HG03442 (cell line): ENCODE results near the gene COL9A3.
A peak's percentile ranks its signal among the peaks of the same experiment; 100 is the strongest.

Source experiments
- ATAC-seq: cut with Tn5 transposase; IDR thresholded peaks from one replicate; pipeline ENCODE4 v1.9.1; 2021; ENCODE audit warnings: mild to moderate bottlenecking, moderate library complexity; ENCODE audit not compliant: unreplicated experiment

The COL9A3 gene

DNA sequence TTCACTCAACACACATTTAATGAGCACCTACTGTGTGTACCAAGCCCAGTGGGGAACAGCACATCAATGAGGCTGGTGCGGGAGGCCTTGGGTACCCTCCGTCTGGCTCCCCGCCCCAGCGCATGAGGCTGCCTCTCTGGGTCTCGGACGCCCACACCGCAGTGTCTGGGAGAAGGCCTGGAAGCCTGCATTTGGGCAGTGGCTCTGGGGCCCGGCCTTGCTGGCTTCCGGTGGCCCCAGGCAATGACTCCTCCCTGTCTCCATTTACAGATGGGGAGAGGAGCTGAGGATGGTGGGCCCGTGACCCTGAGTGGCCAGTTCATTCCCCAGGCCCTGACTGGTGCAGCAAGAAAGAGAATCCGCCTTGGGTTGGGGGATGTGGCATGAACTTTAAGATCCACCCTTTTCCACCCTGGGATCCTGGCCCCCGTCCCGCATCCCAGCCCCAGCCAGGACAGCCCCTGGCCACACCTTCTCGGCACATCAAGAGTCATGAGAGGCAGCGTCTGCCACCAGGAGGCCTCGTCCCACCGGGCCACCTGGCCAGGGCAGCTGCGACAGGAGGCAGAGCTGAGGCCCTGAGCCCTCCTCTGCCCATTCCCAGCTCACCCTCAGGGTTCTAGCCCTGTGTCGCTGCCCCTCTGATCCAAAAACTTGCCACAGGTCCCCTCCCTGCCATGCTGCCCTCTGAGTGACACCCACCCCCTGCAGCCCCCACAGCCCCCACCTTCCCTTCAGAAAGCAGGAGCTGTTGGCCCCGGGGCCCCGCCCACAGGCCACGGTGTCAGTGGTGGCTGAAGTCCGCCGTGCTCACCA, 38.0 kb upstream of the COL9A3 start:
- ATAC-seq: no peak

DNA sequence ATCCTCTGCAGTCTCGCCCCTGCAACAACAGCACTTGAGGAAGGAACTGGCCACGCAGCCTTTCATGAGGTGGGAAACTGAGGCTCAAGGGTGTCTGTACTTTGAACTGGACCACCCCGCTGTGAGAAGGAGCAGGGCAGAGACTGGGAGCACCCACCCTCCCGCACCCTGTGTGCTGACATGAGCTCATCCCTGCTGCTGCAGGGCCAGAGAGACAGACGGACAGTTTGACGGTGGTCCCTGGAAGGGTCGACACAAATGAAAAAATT, 37.5 kb upstream of the COL9A3 start:
- ATAC-seq: no peak

DNA sequence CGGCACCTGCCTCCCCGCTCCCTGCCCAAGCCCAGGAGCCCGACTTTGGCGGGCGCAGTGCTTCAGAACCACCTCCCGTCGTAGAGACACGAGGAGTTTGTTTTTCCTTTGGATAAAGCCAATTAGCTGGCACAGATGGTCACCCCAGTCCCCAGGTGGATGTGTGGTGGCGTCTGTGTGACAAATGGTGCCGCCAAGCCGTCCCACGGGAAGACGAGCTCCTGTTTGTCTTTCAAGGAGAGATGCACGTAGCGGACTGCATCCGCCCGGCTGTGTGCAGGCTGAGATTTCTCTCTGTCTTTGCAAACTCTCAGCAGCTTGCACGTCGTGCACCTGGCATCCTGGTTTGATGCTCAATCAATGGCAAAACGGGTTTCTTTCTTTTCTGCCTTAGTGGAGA, 36.6 kb upstream of the COL9A3 start:
- no peak for ATAC-seq

DNA sequence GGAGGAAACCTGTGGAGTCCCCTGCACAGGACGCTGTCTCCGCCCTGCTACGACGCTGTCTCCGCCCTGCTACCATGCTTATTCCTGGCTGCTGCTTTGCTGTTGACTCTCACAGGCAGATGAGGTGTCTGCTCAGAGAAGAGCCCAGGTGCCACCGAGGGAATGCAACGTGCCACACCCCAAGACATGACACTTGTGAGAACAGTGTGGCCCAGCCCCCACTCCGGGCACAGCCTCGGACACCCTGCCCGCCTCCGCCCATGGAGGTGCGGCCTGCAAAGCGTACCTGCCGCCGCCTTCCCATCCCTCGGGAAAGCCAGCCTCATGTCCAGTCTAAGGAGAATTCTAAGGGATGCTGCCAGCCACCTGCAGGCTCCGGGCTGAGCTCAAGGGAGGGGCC, 36.2 kb upstream of the COL9A3 start:
- no peak for ATAC-seq

DNA sequence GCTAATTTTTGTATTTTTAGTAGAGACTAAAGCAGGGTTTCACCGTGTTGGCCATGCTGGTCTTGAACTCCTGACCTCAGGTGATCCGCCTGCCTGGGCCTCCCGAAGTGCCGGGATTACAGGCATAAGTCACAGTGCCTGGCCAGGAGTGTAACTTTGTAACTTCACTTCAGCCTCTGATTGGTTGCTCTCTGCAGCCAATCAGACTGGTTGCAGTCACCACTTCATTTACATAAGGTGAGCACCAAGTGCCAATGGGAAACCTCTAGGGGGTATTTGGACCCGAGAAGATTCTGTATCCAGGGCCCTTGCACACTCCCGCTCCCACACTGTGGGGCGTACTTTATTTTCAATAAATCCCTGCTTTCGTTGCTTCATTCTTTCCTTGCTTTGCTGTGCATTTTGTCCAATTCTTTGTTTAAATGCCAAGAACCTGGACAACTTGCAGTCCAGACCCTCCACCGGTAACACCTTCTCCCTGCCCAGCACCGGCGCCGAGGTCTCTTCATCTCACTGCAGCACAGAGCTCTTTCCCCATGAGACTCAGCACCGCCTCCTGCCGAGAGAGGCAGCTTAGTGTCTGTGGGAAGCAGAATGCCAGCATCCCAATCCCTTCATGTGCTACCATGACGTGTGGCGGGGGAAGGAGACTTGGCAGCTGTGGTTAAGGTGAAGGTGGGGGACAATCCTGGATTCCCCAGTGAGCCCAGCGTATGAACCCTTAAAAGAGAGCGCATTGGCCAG, 34.5 kb upstream of the COL9A3 start:
- ATAC-seq: no peak

DNA sequence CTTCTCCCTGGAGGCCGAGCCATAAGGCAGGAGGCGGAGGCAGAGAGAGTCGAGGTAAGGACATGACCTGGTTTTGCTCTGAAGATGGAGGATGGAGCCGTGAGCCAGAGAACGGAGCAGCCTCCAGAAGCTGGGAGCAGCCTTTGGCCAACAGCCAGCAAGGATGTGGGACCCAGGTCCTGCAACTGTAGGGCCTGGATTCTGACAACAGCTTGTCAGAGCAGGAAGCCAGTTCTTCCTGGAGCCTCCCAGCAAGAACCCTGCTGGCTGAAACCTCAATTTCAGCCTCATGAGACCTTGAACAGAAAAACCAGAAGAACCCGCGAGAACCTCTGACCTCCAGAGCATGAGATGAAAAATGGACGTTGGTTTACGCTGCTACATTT, 34.0 kb upstream of the COL9A3 start:
- ATAC-seq: no peak

DNA sequence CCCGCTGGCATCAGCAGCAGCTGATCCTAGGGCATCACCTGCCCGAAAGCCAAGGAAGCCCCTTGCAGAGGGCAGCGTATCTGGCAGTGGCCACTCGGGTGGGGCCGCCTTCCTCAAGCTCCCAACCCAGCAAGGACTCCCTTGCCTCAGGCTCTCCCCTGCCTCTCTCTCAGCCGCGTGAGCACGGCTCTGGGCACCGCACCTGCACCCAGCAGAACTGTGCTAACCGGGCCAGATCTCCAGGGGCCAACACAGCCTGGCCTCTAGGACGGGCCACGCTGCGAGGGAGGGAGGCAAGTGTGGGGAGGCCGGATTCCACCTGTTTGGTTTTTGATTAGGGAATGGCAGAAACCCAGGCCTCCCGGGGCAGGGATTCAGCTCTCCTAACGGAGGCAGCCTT, 32.4 kb upstream of the COL9A3 start:
- no peak for ATAC-seq

DNA sequence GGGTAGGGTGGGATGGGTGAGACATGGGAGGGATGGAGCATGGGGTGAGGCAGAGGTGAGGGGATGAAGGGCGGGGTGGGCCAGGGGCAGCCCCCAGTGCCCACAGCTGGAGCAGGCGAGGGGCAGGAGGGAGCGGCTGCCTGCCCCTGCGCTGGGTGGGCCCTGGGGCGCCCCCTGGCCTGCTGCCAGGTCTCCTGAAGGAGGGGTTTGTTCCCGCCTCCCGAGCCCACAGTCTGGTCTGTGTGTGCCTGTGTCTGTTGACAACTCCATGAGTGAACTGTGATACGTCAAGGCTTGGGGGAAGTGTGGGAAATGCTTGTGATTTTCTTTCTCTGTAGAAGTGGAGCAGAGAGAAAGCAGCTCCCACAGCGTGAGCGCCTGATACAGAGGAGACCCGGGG, 31.5 kb upstream of the COL9A3 start:
- ATAC-seq: no peak

DNA sequence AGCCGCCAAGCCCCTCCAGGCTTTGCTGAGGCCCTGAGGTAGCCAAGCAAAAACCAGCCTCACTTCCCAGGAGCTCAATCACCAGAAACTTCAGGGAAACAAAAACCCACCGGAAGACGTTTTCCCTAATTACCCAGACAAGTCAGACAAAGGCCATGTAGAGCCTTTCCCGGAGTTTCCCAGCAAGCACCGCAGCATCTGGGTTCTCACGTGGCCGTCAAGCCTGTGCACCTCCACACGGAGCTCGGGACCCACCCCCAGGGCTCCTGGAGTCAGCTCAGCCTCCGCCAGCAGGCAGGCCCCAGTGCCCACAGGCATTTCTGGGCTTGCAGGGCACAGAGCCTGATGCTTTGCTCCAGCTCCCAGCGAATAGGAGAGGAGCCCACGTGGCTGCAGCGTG, 30.7 kb upstream of the COL9A3 start:
- no peak for ATAC-seq

DNA sequence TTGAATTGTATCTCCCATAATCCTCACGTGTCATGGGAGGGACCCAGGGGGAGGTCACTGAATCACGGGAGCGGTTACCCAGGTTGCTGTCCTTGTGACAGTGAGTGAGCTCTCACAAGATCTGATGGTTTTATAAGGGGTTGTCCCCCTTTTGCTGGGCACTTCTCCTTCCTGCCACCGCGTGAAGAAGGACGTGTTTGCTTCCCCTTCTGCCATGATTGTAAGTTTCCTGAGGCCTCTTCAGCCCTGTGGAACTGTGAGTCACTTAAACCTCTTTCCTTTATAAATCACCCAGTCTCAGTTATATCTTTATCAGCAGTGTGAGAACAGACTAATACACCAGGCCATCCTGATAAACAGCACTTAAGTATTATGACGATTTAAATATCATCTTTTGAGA, 29.5 kb upstream of the COL9A3 start:
- no peak for ATAC-seq

DNA sequence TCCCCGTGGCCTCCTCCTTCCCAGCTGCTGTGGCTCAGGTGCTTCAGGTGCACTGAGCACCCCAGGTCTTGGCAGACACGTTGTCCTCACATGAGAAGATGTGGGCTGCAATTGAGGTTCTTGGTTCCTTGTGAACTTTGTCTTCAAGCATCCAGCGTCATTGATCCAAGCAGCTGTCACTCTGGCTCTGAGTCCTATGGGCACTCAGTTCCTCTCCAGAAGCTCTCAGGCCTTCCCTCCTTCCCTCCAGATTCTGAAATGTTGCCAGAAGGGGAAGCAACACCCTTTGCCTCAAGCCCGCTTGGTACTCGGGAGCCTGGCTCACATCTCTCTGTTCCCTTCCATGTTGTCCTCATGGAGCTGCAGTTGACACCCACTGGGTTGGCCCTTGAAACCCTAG, 29.0 kb upstream of the COL9A3 start:
- ATAC-seq: no peak

DNA sequence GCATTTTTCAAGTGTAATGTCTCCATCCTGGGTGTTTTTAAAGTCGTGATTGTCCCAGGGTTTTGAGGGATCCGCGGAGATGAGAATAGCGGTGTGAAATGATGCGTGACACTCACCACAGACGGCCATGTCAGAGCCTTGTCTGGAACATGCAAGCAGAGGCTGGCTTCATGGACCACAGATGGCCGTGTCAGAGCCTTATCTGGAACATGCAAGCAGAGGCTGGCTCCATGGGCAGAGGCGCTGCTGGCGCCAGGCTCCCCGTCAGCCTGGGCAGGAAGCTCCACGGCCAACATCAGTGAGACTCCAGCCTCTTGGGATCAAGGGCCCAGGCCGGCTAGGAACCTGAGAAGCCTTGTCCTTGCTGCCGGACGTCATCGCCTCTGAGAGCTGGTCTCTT, 28.2 kb upstream of the COL9A3 start:
- ATAC-seq: no peak

DNA sequence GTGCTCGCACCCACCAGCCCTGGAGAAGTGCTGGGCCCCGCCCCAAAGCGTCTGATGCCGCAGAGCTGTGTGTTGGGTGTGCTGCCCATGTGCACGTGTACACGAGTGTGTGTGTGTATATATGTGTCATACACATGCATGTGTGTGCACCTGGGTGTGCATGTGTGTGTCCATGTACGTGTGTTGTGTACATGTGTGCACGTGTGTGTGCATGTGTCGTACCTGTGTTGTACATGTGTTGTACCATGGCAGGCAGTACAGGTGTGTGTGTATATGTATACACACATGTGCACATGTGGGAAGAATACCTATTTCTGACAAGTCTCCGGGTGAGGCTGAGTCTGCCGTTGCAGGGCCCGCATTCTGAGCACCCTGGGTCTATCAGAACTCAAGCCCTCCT, 26.8 kb upstream of the COL9A3 start:
- ATAC-seq: no peak

DNA sequence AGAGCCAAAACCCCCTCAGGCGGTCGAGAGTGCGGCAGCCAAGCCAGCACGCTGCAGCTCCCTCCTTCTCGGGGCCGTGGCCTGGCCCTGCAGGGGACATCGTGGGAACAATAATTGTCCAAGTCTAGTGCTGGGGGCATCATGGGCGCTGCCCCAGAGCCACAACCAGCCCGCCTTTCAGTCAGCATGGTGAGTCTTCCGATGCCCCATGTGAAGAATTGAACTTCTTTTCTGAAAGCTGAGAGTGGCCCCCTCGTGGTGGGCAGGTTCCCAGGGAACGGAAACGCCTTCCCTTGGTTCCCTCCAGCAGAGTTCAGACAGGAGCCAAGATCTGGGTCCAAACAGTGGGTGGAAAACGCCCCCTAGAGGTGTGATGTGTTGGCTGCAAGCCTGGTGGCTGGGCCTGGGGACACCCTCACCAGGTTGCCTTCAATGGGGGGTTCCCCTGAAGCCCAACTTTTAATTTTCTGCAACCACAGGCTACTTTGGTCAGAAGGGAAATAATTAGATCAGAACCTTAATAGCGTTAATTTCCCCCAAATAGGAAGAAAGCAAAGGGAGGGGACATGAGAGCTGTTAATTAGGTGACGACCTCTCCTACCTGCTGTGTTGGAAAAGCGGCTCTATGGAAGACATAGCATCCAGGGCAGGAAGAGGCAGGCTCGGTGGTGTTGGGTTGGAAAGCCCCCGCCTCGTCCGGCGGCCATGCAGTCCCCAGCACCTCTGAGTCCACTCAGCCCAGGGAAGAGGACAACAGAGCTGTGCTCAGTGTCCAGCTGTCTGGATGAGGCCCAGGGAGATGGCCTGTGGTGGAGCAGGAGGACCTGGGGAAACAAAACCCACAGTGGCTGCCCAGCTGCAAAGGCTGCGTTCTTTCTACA, 25.3 kb upstream of the COL9A3 start:
- ATAC-seq: no peak

DNA sequence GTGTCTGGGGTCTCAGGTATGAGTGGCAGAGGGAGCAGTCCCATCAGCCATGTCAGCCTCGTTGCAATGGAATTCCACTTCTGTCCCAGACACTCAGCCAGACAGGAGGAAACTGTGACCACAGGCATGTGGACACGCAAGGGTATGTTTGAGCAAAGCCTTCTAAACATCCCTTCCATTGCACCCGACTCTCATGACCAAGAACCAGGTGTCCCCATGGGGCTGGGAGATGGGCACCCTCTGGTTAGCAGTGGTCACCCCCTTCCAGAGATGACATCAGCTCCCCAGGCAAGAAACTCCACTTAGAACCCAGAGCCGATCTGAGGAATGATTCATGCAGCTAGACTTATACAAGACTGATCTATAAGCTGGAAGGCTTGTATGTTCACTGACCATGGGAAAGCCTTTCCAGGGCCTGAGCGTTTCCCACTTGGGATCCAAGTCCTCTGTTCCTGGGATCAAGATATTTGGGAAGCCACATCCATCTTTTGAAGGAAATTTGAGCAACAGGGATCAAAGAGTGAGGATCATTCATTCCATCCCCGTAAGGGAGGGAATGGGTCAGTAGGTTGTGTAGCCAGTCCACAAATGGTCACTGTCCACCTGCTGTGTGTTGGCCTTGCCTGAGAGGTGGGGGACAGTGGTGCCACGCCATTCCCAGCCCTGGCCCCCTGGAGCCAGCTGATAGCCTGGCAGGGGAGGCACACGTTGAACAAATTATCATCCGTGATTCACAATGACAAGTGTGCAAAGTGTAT, 24.5 kb upstream of the COL9A3 start:
- ATAC-seq: no peak

DNA sequence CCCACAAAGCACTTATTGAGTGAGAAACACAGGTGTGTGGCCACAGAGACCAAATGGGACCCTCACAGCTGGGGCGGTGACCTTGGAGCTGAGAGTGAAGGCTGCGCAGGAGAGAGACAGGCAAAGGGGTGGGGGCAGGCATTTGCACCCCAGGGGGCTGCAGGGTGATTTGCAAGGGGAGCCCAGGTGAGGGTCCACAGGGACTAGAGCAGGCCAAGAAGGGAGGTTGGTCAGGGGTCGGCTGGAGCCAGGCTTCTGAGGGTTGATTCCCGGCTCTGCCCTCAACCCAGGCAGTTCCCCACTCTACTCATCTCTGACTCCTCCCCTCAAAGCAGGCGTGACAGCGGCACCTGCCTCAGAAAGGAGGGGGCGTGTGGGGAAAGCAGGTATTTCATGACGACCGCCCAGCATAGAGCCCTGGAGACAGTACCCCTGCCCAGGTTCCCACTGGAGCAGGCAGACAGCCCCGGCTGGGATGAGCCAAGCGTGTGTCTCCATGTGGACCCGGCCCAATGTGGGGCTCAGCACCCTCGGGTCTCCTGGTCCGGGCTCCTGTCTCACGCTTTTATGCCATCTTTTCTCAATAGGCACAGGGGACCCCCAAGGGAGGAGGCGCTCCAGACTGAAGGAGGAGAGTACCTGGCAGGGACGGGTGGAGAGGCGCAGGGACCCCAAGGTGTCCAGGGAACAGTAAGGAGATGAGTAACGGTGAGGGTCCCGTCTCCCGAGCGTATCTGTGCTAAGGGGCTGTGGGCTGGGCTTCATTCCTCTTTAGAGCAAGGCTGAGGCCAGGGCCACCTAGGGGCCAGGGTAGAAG, 23.7 kb upstream of the COL9A3 start:
- no peak for ATAC-seq

DNA sequence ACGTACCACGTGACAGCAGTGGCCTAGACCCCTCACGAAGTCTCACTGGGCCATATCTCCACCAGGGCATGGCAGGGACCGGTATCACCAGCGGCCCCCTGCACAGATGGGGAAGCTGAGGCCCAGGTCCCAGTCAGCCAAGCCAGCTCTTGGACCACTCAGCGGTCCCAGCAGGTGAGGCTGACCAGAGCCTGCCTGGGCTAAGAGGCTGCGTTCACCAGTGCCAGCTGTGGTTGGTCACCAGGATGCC, 23.2 kb upstream of the COL9A3 start:
- no peak for ATAC-seq

DNA sequence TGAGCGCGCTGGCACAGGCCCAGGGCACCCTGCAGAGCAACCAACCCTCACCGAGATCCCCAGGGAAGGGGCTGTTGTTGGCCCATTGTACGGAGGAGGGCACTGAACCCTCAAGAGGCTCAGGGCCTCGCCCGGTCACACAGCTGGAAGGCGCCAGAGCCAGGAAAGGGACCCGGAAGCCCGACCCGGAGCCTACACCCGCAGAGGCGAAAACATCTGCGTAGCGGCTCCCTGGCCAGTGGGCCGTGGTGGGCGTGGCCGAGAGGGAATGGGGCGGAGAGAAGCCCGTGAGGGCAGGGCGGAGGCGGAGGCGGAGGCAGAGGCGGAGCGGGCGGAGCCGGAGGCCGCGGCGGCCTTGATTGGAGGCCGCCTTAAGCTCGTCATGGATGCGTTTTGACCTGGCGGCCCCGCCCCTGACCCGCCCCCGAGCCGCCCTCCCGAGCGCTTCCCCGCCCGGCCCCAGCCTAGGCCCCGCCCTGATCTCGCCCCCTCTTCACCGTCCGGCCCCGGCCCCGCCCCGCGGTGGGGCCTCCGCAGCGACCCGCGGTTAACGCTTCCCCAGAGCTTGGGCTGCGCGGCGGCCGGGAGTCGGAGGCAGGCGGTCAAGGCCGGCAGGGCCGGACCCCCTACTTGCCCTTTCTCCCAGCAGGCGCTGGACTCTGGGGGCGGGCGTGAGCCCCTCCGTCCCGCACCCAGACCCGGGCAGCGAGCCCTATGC, 22.7 kb upstream of the COL9A3 start:
- peak; percentile 54 for ATAC-seq

DNA sequence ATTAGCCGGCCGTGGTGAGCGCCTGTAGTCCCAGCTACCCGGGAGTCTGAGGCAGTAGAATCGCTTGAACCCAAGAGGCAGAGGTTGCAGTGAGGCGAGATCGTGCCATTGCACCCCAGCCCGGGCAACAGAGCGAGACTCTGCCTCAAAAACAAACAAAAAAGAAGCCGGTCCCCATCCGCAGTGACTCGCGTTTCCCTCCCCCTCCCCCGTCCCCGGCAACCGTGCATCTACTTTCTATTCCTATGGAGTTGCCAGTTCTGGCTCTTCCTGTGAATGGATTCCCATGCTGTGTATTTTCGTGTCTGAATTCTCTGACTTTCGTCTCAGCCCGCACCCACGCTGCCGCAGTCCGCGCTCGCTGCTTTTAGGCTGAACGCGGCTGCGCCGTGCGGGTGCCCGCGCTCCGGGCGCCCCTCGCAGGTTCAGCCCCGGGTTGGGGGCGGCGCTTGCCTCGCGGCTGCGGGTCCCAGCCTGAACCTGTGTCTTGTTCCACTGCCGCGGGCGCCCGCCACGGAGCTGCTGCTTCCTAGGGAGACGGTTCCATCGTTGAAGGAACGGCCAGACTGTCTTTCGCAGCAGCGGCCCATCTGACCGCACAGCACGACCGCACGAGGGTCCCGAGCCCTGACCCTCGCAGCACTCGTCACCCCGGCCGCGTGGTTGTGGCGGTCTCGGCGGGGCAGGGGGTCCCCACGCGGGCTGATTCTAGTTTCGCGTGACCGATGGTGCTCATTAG, 21.7 kb upstream of the COL9A3 start:
- no peak for ATAC-seq
